RCC 7860 (cell line): ENCODE data around the gene SRSF9.
"Not testable (repeated sequence)": the region's sequence is repeated elsewhere in the genome, so short reads cannot be mapped to it uniquely, and the experiment has no call there.

Source experiments
- DNase-seq: peaks from one replicate; pipeline ENCODE4 v3.0.0-alpha.2; 2015; ENCODE audit warnings: low spot score
- FAIRE-seq: peaks from 2 replicates; lab custom pipeline; 2012; peaks lifted over from hg19 to GRCh38; lab: Jason Lieb, UNC

The SRSF9 gene

GRCh38 chr12:120453060-120453750 is 16.3 kb downstream of the SRSF9 start:
- FAIRE-seq (no peak), DNase-seq (no peak)

DNA sequence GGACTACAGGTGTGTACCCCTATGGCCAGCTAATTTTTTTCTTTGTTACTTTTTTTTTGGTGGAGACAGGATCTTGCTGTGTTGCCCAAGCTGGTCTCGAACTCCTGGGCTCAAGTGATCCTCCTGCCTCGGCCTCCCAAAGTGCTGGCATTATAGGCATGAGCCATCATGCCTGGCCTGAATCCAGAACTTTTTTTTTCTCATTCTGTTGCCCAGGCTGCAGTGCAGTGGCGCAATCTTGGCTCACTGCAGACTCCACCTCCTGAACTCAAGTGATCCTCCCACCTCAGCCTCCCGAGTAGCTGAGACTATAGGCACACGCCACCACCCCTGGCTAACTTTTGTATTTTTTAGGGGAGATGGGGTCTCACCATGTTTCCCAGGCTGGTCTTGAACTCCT is 17.0 kb downstream of the SRSF9 start:
- DNase-seq = not testable (repeated sequence)

GRCh38 chr12:120447992-120448391 is 21.6 kb downstream of the SRSF9 start:
- FAIRE-seq (no peak), DNase-seq (no peak)

More for the DNA sequence above, 17.0 kb downstream of the SRSF9 start:
- FAIRE-seq = not testable (repeated sequence)

GRCh38 chr12:120446844-120447178 is 22.7 kb downstream of the SRSF9 start:
- not testable (repeated sequence) for FAIRE-seq, DNase-seq

- DNase-seq (peak; percentile 59), FAIRE-seq (no peak)
Observed at GRCh38 chr12:120445911-120446843, 23.4 kb downstream of the SRSF9 start, which contains the start of the genes GATC and TRIAP1. TSS of gene GATC (plus strand) at chr12:120446444. CDS start at chr12:120446481, 37 bp downstream. TSS of gene TRIAP1 (minus strand) at chr12:120446384. CDS start at chr12:120446372, 12 bp downstream.

- FAIRE-seq = no peak
- no peak for DNase-seq
Observed at GRCh38 chr12:120444676-120445075, 24.9 kb downstream of the SRSF9 start.

DNA sequence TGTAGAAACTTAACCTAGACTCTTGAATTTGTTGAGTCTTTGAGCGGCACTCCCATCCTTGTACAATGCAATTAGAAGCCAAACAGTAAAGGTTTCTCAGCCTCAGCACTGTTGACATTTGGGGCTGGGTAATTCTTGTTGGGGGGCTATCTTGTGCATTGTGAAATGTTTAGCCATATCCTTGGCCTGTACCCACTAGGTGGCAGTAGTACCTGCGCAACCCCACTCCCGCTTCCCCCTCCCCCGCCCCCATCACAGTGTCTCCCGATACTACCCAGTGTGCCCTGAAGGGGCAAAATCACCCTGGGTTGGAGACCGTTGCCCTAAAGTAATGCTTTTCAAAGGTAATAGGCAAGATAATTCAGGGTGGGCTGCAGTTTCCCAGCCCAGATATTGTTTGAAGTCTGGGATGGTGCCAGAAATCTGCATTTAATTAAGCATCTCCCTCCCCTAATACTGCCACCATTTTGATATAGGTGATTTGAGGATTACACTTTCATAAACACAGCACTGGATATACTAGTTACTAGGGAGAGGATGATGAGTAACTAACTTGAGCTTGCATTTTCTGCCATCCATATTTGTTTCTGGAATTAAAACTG is 29.8 kb downstream of the SRSF9 start:
- FAIRE-seq (no peak), DNase-seq (peak; percentile 31)

- no peak for FAIRE-seq
Observed at GRCh38 chr12:120438495-120439198, 30.9 kb downstream of the SRSF9 start.

DNA sequence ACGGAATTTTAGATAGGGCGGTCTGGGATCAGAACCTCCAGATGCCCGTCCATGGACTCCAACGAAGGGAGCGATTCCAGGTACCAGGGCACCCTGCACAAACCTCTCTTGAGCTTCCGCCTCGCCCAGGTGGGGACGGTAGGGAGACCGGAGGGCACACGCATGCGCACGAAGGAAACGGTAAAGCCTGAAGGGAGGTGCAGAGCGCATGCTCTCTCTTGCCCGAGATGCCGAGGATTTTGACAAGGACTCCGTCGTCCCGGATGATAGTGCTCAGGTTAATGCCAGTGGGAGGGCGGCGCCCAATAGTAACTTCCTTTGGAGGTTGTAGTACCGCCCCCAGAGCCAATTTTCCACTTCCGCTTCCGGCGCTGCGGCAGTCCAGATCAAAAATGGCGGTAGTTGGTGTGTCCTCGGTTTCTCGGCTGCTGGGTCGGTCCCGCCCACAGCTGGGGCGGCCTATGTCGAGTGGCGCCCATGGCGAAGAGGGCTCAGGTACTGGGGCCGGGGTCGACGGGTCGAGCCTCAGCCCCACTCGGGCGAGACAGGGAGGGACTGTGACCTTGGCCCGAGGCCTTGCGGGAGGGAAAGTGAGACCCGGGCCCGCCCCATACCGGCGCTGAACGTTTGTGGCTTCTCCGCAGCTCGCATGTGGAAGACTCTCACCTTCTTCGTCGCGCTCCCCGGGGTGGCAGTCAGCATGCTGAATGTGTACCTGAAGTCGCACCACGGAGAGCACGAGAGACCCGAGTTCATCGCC is 31.6 kb downstream of the SRSF9 start, which contains the start of gene COX6A1:
TSS of gene COX6A1 (plus strand) at position 379 of the 760 bp plus-strand sequence. CDS start at position 393, 14 bp downstream.
- DNase-seq = peak; percentile 97
- peak; percentile 85 for FAIRE-seq

More at GRCh38 chr12:120438495-120439198, 30.9 kb downstream of the SRSF9 start:
- no peak for DNase-seq

DNA sequence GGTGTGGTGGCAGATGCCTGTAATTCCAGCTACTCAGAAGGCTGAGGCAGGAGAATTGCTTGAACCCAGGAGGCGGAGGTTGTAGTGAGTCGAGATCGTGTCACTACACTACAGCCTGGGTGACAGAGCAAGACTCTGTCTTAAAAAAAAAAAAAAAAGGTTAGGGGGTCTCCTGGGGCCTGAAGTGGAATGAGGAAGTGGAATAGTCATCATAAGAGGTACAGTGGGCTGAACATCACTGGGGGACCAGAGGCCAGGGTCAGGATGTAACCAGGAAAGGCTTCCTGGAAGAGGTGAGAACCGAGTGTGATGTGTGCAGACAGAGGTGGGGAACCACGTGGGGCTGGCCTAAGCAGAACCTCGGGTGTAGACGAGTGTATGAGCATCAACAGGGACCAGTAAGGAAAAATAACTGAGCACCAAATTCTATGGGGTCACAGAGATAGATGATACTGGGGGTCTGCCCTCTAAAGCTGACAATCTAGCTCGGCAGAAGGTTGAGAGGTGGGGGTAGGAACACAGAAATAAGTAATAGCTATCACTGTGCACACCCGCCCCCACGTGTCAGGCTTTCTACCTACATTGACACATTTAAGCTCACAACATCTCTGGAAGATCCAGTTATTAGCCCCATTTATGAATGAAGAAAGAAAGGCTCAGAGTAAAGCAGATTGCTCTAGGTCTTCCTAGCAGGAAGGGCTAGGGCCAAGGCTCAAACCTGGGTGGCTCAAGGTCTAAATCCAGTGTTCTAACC is 36.6 kb downstream of the SRSF9 start:
- FAIRE-seq (no peak), DNase-seq (no peak)

DNA sequence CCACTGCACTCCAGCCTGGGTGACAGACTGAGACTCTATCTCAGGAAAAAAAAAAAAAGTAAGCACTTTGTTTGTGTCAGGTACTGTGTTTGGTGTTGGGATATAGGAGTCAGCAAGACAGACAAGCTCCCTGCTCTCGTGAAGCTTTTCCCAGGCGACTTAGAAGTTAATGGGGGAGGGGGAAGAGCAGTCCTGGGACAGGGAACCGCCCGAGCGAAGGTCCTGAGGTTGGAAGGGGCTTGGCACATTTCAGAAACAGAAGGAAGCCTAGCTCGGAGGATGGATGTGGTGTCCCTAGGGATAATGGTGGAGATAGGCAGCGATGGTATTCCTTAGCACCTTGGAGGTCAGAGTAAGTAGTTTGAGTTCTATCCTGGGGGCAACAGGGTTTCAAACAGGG is 40.2 kb downstream of the SRSF9 start:
- no peak for DNase-seq
- no peak for FAIRE-seq

DNA sequence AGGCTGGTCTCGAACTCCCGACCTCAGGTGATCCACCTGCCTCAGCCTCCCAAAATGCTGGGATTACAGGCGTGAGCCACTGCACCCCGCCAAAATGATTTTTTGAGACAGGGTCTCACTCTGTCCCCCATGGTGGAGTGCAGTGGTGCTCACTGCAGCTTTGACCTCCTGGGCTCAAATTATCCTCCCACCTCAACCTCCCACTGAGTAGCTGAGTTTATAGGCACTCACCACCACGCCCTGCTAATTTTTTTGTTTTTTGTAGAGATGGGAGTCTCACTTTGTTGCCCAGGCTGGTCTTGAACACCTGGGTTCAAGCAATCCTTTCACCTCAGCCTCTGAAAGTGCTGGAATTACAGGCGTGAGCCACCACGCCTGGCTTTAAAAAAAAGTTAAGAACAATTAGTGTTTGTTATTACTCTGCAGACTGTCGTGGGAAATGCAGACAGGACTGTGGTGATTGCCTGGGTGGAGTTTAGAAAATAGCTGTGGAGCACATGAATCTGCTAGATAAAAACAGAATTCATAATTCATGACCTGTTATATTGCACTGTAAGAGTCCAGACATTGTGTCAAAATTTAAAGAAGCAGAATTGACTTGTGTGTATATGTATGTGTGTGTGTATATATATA is 40.8 kb downstream of the SRSF9 start:
- FAIRE-seq = no peak
- no peak for DNase-seq

DNA sequence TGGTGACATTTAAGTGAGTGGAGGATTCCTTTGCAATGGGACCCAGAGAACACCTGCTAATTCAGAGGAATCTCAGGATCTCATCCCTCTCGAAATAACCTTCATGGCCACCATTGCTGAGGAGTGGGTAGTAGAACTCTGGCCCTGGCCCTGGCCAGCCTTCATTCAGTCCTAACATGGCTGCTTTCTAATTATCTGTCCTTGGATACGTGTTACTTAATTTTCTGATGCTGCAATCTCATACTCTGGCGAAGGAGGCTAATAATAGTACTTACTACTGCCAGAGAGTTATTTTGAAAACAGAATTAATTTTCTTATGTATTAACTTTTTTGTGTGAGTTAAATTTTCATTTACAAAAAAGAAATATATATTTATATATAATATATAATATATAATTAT is 43.8 kb downstream of the SRSF9 start:
- FAIRE-seq (no peak), DNase-seq (no peak)

DNA sequence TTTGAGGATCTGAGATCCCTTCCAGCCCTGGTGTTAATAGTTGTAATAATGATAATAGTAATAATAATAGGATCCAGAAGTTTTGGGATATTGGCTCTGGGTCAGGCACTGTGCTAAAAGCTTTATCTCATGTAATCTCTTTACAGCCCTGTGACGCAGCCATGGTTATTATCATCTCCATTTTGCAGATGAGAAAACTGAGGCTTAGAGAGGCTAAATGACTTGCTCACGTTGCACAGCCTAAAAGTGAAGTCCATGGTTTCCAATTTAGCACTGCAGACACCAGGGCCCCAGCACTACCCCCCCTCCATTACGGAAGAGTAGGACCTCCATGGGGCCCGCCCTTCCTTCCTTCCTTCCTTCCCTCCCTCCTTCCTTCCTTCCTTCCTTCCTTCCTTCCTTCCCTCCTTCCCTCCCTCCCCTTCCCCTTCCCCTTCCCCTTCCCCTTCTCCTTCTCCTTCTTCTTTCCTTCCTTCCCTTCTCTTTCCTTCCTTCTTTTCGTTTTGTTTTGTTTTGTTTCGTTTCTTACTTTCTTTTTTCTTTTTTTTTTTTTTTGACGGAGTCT is 46.6 kb downstream of the SRSF9 start:
- FAIRE-seq = no peak

GRCh38 chr12:120421701-120422100 is 47.8 kb downstream of the SRSF9 start:
- DNase-seq = no peak

More for the DNA sequence above, 46.6 kb downstream of the SRSF9 start:
- DNase-seq = no peak

GRCh38 chr12:120417917-120418580 is 51.5 kb downstream of the SRSF9 start:
- no peak for FAIRE-seq
- DNase-seq = no peak

More at GRCh38 chr12:120421701-120422100, 47.8 kb downstream of the SRSF9 start:
- no peak for FAIRE-seq

- DNase-seq (no peak), FAIRE-seq (no peak)
Observed at GRCh38 chr12:120416490-120417216, 52.9 kb downstream of the SRSF9 start.
